Lung microvascular endothelial cell (primary cell): ENCODE results near the gene KRT14. TPM values are rescaled to one million over a fixed set of nuclear protein-coding genes. Genes with fewer than 3 reads are reported as not detected.

Experiments used
- total RNA-seq: library from RNA; depleted of rRNA; stranded (reverse); fragments of >200 nt; gene quantifications from 2 replicates; pipeline ENCODE4 v1.2.1, GENCODE V29; 2014

Gene KRT14
- total RNA-seq, 1 donor from 2014 or later: not detected

Other genes with a start within 250 kb of the KRT14 start
- gene KRT33A, start 236.1 kb downstream of the KRT14 start, total RNA-seq: not detected in 2 replicates
- not detected in 2 replicates for gene KRT33B, start 217.1 kb downstream of the KRT14 start, total RNA-seq
- gene KRT34, start 204.6 kb downstream of the KRT14 start, total RNA-seq: not detected in 2 replicates
- gene KRT31, start 189.3 kb downstream of the KRT14 start, total RNA-seq: not detected in 2 replicates
- not detected in 2 replicates for gene KRT37, start 162.3 kb downstream of the KRT14 start, total RNA-seq
- not detected in 2 replicates for gene KRT38, start 145.9 kb downstream of the KRT14 start, total RNA-seq
- not detected in 2 replicates for gene KRT32, start 119.5 kb downstream of the KRT14 start, total RNA-seq
- gene KRT35, start 105.7 kb downstream of the KRT14 start, total RNA-seq: not detected in 2 replicates
- not detected in 2 replicates for gene KRT36, start 97.0 kb downstream of the KRT14 start, total RNA-seq
- gene KRT13, start 81.3 kb downstream of the KRT14 start, total RNA-seq: under 0.01 TPM in 1 of 2 replicates, not detected in the other
- gene KRT15, start 68.0 kb downstream of the KRT14 start, total RNA-seq: 0.20 and 1.5 TPM in 2 replicates
- gene KRT19, start 58.6 kb downstream of the KRT14 start, total RNA-seq: 2.8 and 13.1 TPM in 2 replicates
- not detected in 2 replicates for gene KRT9, start 14.8 kb downstream of the KRT14 start, total RNA-seq
- gene KRT16, start 25.9 kb upstream of the KRT14 start, total RNA-seq: not detected in 2 replicates
- gene KRT17, start 37.7 kb upstream of the KRT14 start, total RNA-seq: 0.22 TPM in 1 of 2 replicates, not detected in the other
- gene EIF1, start 102.0 kb upstream of the KRT14 start, total RNA-seq: 41.2 and 82.5 TPM in 2 replicates
- not detected in 2 replicates for gene GAST, start 125.4 kb upstream of the KRT14 start, total RNA-seq
- gene HAP1, start 147.7 kb upstream of the KRT14 start, total RNA-seq: under 0.01 and 0.20 TPM in 2 replicates
- 216 and 333 TPM in 2 replicates for gene JUP, start 199.8 kb upstream of the KRT14 start, total RNA-seq
- 41.8 and 51.2 TPM in 2 replicates for gene P3H4, start 225.1 kb upstream of the KRT14 start, total RNA-seq
- gene FKBP10, start 226.1 kb upstream of the KRT14 start, total RNA-seq: 95.7 and 106 TPM in 2 replicates
- 64.7 and 74.5 TPM in 2 replicates for gene NT5C3B, start 249.3 kb upstream of the KRT14 start, total RNA-seq